GM12892 (cell line): ENCODE results near the gene FAM114A1.

ENCODE experiments used
- POLR2A ChIP-seq: IDR thresholded peaks from 2 replicates; pipeline ENCODE4 v1.6.1; 2011; ENCODE audit warnings: low read depth, low read length, control low read depth
- TAF1 ChIP-seq: IDR thresholded peaks from 2 replicates; pipeline ENCODE4 v1.6.1; 2011; ENCODE audit warnings: low read depth, mild to moderate bottlenecking, control low read depth, low read length, borderline replicate concordance

DNA sequence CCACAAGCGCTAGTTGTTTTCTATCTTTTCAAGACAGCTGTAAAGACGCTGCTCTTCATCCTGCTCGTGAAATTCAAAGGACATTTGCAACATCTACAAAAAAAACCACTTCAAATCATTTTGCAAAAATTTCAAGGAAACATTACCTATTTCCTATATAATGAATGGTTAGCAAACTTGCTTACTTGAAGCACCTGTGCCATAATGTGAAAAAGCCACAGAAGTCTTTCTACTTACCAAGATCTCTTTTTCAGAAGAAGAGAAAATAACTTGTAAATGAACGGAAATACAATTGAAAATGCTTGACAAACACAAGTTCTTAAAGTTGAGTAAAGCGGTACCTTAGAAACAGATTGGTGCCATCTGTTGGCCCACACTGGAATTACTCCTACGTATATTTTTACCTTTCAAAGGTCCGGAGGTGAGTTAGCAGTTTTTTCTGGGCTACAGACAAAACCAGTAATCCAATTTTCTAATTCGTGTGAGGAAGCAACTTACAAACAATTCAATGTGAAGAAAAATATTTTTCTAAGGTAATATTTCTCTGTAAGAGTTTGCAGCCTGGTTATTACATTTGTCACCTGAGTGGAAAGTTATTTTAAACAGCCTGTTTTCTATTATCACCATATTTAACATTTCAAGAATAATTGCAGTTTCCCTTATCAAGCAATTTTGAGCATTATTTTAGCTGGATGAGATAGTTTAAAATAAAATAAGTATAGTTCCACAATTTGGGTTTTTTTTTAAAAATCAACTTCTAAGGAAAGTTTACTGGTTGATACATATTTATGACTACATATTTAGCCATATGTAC is 10.9 kb upstream of the FAM114A1 start, which contains the start of gene TLR6:
- TF ChIP-seq POLR2A, result no peak
- TF ChIP-seq TAF1, result no peak
